IMR-90 (cell line): Measurements from ENCODE around the gene LRP5.

ENCODE experiments used
- BHLHE40 ChIP-seq: fragments of 150-350 bp; IDR thresholded peaks from 2 replicates; pipeline ENCODE4 v1.6.1; 2016; ENCODE audit warnings: mild to moderate bottlenecking, low read depth, low read length
- CEBPB ChIP-seq: IDR thresholded peaks from 2 replicates; pipeline ENCODE4 v1.6.1; 2012; ENCODE audit warnings: low read depth, low read length, improper control_type of control experiment
- CHD1 ChIP-seq: IDR thresholded peaks from 2 replicates; pipeline ENCODE4 v1.6.1; 2012; ENCODE audit warnings: low read depth, low read length, improper control_type of control experiment
- CTCF ChIP-seq: conservative IDR thresholded peaks from 2 replicates; pipeline ENCODE4 v1.5.1; 2012; ENCODE audit warnings: mild to moderate bottlenecking, low read depth, low read length, improper control_type of control experiment
- FOS ChIP-seq: fragments of 150-350 bp; IDR thresholded peaks from 2 replicates; pipeline ENCODE4 v1.6.1; 2016; ENCODE audit warnings: low read depth, low read length
- MAZ ChIP-seq: IDR thresholded peaks from 2 replicates; pipeline ENCODE4 v1.6.1; 2012; ENCODE audit warnings: low read depth, mild to moderate bottlenecking, low read length, improper control_type of control experiment, moderate library complexity, borderline replicate concordance
- MXI1 ChIP-seq: IDR thresholded peaks from 2 replicates; pipeline ENCODE4 v1.6.1; 2012; ENCODE audit warnings: low read depth, mild to moderate bottlenecking, low read length, moderate library complexity, borderline replicate concordance
- POLR2A ChIP-seq: IDR thresholded peaks from 2 replicates; pipeline ENCODE4 v1.6.1; 2012; ENCODE audit warnings: mild to moderate bottlenecking, low read depth, low read length
- RAD21 ChIP-seq: IDR thresholded peaks from 2 replicates; pipeline ENCODE4 v1.6.1; 2012; ENCODE audit warnings: low read length, improper control_type of control experiment
- RCOR1 ChIP-seq: IDR thresholded peaks from 2 replicates; pipeline ENCODE4 v1.6.1; 2012; ENCODE audit warnings: mild to moderate bottlenecking, low read length, improper control_type of control experiment; ENCODE audit not compliant: insufficient replicate concordance
- RFX5 ChIP-seq: IDR thresholded peaks from 2 replicates; pipeline ENCODE4 v1.8.0; 2012; ENCODE audit warnings: low read depth, mild to moderate bottlenecking, low read length, moderate library complexity

- TF ChIP-seq CTCF (no peak), CEBPB (no peak), FOS (no peak), MAZ (no peak), RAD21 (no peak), POLR2A (no peak), MXI1 (no peak), RCOR1 (no peak), CHD1 (no peak), RFX5 (no peak), BHLHE40 (no peak)
Observed at GRCh38 chr11:68409748-68410344, 97.5 kb downstream of the LRP5 start.
